ENCODE measurements around the gene PIGK. TPM values are rescaled to one million over a fixed set of nuclear protein-coding genes. Genes with fewer than 3 reads are reported as not detected.

PIGK gene
- total and polyA plus RNA-seq, 2 donors (not counting 3 experiments of a cell fraction or from before 2014, with no cell fraction given), result 12.3 to 32.3 TPM

DNA sequence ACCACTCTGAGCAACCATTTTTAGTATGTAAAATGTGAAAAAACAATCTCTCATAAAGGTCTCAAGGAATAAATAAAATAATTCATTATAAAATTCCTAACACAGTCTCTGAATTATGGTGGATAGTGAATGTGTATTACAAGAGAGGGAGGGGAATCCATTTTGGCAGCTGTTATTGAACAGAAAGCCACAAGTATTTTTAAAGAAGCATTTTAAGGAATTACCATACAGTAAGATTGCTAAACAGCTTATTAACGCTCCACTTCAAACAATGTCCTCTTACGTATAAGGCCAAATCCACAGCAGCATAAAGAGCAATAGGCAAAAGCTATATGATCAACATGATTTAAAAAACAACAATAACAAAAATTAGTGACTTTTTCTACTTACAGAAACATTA is 18.4 kb downstream of the PIGK start:
- ChIA-PET POLR2A (no interaction called here), CTCF (interaction anchor here (1.2 to 1.8 kb wide), 2 partner anchors 55 to 333 kb away, joined by 3 to 5 read pairs; no protein-coding TSS in a partner anchor)
- Histone ChIP-seq H3K4me1 (ENCODE audit: control insufficient read depth, extremely low read depth, insufficient read depth, low read length) (no peaks in the 10 kb centered on the region), H4K20me1 (replicated peaks; ENCODE audit: control insufficient read depth, extremely low read depth, insufficient read depth, low read length) (no peaks in the 10 kb centered on the region), H3K9ac (replicated peaks; ENCODE audit: extremely low read depth, insufficient read depth, low read length) (no peak overlapping the region), H2AFZ (ENCODE audit: low read depth, low read length) (no peak overlapping the region), H3K79me2 (ENCODE audit: control insufficient read depth, insufficient read depth, low read length) (no peaks in the 10 kb centered on the region), H3K27ac (ENCODE audit: insufficient read depth, low read depth, low read length) (no peak overlapping the region), H3K27me3 (ENCODE audit: control insufficient read depth in 2 of 2, insufficient read depth in 2 of 2, low read length in 2 of 2) (no peaks in the 10 kb centered on the region), H3K36me3 (ENCODE audit: control insufficient read depth in 2 of 2, extremely low read depth in 1 of 2, insufficient read depth in 2 of 2, low read length in 2 of 2) (no peaks in the 10 kb centered on the region), H3K9me3 (replicated peaks; ENCODE audit: control insufficient read depth, insufficient read depth, low read length) (no peaks in the 10 kb centered on the region), H3K4me2 (ENCODE audit: insufficient read depth, low read length) (no peak overlapping the region), H3K4me3 (replicated peaks in 1 of 3; ENCODE audit: insufficient read depth in 1 of 3, low read depth in 1 of 3, low read length in 3 of 3) (no peak overlapping the region), H3K9me1 (replicated peaks; ENCODE audit: control insufficient read depth, extremely low read depth, insufficient read depth, low read length) (no peaks in the 10 kb centered on the region)
- DNase-seq (ENCODE audit: low read depth, low spot score) (no peak), FAIRE-seq (no peak)
- TF ChIP-seq MYC (IDR thresholded peaks at IDR 0.05; ENCODE audit: low read depth, low read length), result no peak
- no peak for TF ChIP-seq JUN (IDR thresholded peaks at IDR 0.05; ENCODE audit: borderline replicate concordance, insufficient read depth, insufficient read length, low read depth)
- no peak for TF ChIP-seq POLR2A (IDR thresholded peaks at IDR 0.05; ENCODE audit: low read depth, low read length)
- no peak for TF ChIP-seq POLR2AphosphoS5 (IDR thresholded peaks at IDR 0.05; ENCODE audit: insufficient read depth, low read depth, low read length)
- TF ChIP-seq, protein P1, sequence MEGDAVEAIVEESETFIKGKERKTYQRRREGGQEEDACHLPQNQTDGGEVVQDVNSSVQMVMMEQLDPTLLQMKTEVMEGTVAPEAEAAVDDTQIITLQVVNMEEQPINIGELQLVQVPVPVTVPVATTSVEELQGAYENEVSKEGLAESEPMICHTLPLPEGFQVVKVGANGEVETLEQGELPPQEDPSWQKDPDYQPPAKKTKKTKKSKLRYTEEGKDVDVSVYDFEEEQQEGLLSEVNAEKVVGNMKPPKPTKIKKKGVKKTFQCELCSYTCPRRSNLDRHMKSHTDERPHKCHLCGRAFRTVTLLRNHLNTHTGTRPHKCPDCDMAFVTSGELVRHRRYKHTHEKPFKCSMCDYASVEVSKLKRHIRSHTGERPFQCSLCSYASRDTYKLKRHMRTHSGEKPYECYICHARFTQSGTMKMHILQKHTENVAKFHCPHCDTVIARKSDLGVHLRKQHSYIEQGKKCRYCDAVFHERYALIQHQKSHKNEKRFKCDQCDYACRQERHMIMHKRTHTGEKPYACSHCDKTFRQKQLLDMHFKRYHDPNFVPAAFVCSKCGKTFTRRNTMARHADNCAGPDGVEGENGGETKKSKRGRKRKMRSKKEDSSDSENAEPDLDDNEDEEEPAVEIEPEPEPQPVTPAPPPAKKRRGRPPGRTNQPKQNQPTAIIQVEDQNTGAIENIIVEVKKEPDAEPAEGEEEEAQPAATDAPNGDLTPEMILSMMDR (IDR thresholded peaks at IDR 0.05; ENCODE audit: extremely low read depth in 1 of 2, insufficient read depth in 1 of 2, low read depth in 1 of 2, low read length in 2 of 2), result no peak
- TF ChIP-seq GATA2 (IDR thresholded peaks at IDR 0.05; ENCODE audit: insufficient read depth, insufficient read length, low read depth, low read length), result no peak
- TF ChIP-seq, protein P2, sequence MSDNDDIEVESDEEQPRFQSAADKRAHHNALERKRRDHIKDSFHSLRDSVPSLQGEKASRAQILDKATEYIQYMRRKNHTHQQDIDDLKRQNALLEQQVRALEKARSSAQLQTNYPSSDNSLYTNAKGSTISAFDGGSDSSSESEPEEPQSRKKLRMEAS (IDR thresholded peaks at IDR 0.05; ENCODE audit: insufficient read depth, insufficient read length), result no peak
- no peak for TF ChIP-seq FOS (IDR thresholded peaks at IDR 0.05; ENCODE audit: borderline replicate concordance, insufficient read depth, low read length)
- TF ChIP-seq EZH2 (IDR thresholded peaks at IDR 0.05; ENCODE audit: borderline replicate concordance, low read depth, low read length, severe bottlenecking), result no peak
- intact Hi-C loops (cut with micrococcal nuclease), result no loop called here
- dilution Hi-C loops (cut with MboI; ENCODE audit: extremely low pct_ligation_motif_present, low sequenced_read_pairs), result no loop called here
- no TSS peak for BruUV-seq (replicated peaks)

Data from endothelial cell of umbilical vein (primary cell).